ENCODE results near the gene TPRN. TPM values are rescaled to one million over a fixed set of nuclear protein-coding genes. Genes with fewer than 3 reads are reported as not detected.

Gene TPRN
- total RNA-seq, 1 donor from 2014 or later, result 20.7 TPM

DNA sequence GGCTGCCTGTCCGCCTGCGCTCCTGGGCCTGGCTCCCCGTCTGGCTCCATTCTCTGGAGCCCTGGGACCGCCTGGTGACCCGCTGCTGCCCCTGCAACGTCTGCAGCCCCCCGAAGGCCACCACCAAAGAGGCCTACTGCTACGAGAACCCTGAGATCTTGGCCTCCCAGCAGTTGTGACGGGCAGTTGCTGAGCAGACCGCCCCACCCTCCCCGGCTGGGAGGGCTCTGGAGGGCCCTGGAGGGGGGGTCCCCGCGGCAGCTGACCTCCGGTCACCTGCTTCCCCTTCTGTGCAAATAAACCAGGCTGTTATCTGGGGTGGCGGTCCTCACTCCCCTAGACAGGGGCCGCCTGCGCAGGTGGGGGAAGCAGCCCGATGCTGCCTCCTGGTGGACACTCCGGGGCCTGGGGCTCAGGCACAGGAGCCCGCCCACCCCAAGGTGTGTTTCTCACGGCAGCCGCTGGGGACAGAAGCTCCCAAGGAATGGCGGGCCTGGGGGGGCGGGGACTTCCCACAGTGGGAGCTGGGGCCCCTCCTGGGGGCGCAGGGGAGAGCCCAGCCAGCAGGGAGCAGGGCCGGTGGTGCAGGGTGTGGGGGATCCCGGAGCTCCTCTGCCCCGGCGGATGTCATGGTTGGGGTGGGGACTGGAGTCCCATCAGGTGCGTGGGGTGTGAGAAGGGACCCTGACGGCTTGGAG is 35.8 kb upstream of the TPRN start:
- Mint-ChIP-seq H3K27me3 (no peaks in the 10 kb centered on the region), H3K4me3 (ENCODE audit: low read depth) (peak overlapping the region; percentile 46), H3K27ac (peak overlapping the region; percentile 79), H3K4me1 (ENCODE audit: low read depth) (peaks cover 17% of the 10 kb centered on the region), H3K9me3 (ENCODE audit: low read depth) (no peaks in the 10 kb centered on the region), H3K36me3 (ENCODE audit: insufficient read depth) (no peaks in the 10 kb centered on the region)
- TF ChIP-seq, protein P1, sequence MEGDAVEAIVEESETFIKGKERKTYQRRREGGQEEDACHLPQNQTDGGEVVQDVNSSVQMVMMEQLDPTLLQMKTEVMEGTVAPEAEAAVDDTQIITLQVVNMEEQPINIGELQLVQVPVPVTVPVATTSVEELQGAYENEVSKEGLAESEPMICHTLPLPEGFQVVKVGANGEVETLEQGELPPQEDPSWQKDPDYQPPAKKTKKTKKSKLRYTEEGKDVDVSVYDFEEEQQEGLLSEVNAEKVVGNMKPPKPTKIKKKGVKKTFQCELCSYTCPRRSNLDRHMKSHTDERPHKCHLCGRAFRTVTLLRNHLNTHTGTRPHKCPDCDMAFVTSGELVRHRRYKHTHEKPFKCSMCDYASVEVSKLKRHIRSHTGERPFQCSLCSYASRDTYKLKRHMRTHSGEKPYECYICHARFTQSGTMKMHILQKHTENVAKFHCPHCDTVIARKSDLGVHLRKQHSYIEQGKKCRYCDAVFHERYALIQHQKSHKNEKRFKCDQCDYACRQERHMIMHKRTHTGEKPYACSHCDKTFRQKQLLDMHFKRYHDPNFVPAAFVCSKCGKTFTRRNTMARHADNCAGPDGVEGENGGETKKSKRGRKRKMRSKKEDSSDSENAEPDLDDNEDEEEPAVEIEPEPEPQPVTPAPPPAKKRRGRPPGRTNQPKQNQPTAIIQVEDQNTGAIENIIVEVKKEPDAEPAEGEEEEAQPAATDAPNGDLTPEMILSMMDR (IDR thresholded peaks at IDR 0.05; ENCODE audit: unreplicated experiment), result peak; percentile 99
- DNase-seq (ENCODE audit: low spot score, unreplicated experiment), result peak; percentile 95

GRCh38 chr9:137235424-137236237 is 35.1 kb upstream of the TPRN start:
- Mint-ChIP-seq H3K27me3 (no peaks in the 10 kb centered on the region), H3K4me1 (ENCODE audit: low read depth) (peaks cover 17% of the 10 kb centered on the region), H3K27ac (no peak overlapping the region), H3K9me3 (ENCODE audit: low read depth) (no peaks in the 10 kb centered on the region), H3K4me3 (ENCODE audit: low read depth) (peak overlapping the region; percentile 46), H3K36me3 (ENCODE audit: insufficient read depth) (no peaks in the 10 kb centered on the region)
- no peak for DNase-seq (ENCODE audit: low spot score, unreplicated experiment)
- TF ChIP-seq, protein P1 (IDR thresholded peaks at IDR 0.05; ENCODE audit: unreplicated experiment), result peak; percentile 22

- Mint-ChIP-seq H3K36me3 (ENCODE audit: insufficient read depth) (no peaks in the 10 kb centered on the region), H3K4me1 (ENCODE audit: low read depth) (peaks cover 17% of the 10 kb centered on the region), H3K4me3 (ENCODE audit: low read depth) (no peak overlapping the region), H3K27ac (no peak overlapping the region), H3K27me3 (no peaks in the 10 kb centered on the region), H3K9me3 (ENCODE audit: low read depth) (no peaks in the 10 kb centered on the region)
- TF ChIP-seq, protein P1 (IDR thresholded peaks at IDR 0.05; ENCODE audit: unreplicated experiment), result no peak
- DNase-seq (ENCODE audit: low spot score, unreplicated experiment), result no peak
These were observed 34.4 kb upstream of the TPRN start for GRCh38 chr9:137234758-137235423.

- H3K4me1 Mint-ChIP-seq (ENCODE audit: low read depth), result peaks cover 17% of the 10 kb centered on the region
- H3K9me3 Mint-ChIP-seq (ENCODE audit: low read depth), result no peaks in the 10 kb centered on the region
- no peak for DNase-seq (ENCODE audit: low spot score, unreplicated experiment)
- no peaks in the 10 kb centered on the region for H3K27me3 Mint-ChIP-seq
- TF ChIP-seq, protein P1 (IDR thresholded peaks at IDR 0.05; ENCODE audit: unreplicated experiment), result no peak
- H3K36me3 Mint-ChIP-seq (ENCODE audit: insufficient read depth), result no peaks in the 10 kb centered on the region
- H3K27ac Mint-ChIP-seq, result no peak overlapping the region
- H3K4me3 Mint-ChIP-seq (ENCODE audit: low read depth), result no peak overlapping the region
These were observed 33.6 kb upstream of the TPRN start for GRCh38 chr9:137234055-137234697.

Data from progenitor cell of endocrine pancreas (in vitro differentiated cells).